Peyer's patch (tissue), 4 donors: Measurements from ENCODE around the gene CACNA1G. TPM values are rescaled to one million over a fixed set of nuclear protein-coding genes. Genes with fewer than 3 reads are reported as not detected.

ENCODE experiments used
- DNase-seq, 3 donors: peaks; one replicate each; pipeline ENCODE4 v3.0.0-alpha.2; 2017 to 2019
- H3K27ac ChIP-seq, 4 donors: fragments of 200-600 bp; sonication (generic); one replicate each; pipeline ENCODE4 v1.5.1; 2016 to 2019
- H3K27me3 ChIP-seq, 2 donors: fragments of 200-600 bp; sonication (generic); one replicate each; pipeline ENCODE4 v1.5.1; 2019
- H3K36me3 ChIP-seq, 3 donors: fragments of 200-600 bp; sonication (generic); one replicate each; pipeline ENCODE4 v1.5.1; 2016 to 2019
- H3K4me1 ChIP-seq, 4 donors: fragments of 200-600 bp; sonication (generic); one replicate each; pipeline ENCODE4 v1.5.1; 2016 to 2019
- H3K4me3 ChIP-seq, 4 donors: fragments of 200-600 bp; sonication (generic); 1 replicate in 3 of 4; 2 replicates in 1 of 4; pipeline ENCODE4 v1.5.1; 2016 to 2019; ENCODE audit warnings: mild to moderate bottlenecking in 1 of 4
- H3K9me3 ChIP-seq, 4 donors: fragments of 200-600 bp; sonication (generic); one replicate each; pipeline ENCODE4 v1.5.1; 2016 to 2019; ENCODE audit warnings: mild to moderate bottlenecking in 1 of 4
- CTCF ChIP-seq, 6 experiments: fragments of 450-650 bp in 4 of 6; fragments of 200-600 bp in 2 of 6; sonication (generic) in 1 of 6; IDR thresholded peaks; one replicate each; pipeline ENCODE4 v1.5.1; 2017 to 2019; ENCODE audit warnings: antibody characterized with exemption in 6 of 6, mild to moderate bottlenecking in 3 of 6, moderate library complexity in 1 of 6
- POLR2A ChIP-seq, 2 donors: fragments of 450-650 bp; IDR thresholded peaks; one replicate each; pipeline ENCODE4 v1.5.1; 2017; ENCODE audit warnings: antibody characterized with exemption in 2 of 2, mild to moderate bottlenecking in 2 of 2, moderate library complexity in 2 of 2
- total RNA-seq, 4 donors: library from RNA; depleted of rRNA; stranded (reverse); fragments of >200 nt; gene quantifications; one replicate each; pipeline ENCODE4 v1.1.0, GENCODE V29; 2016

The CACNA1G gene
- total RNA-seq, 4 donors from 2014 or later, result not detected

- Histone ChIP-seq H3K36me3 (no peaks in the 10 kb centered on the region), H3K4me1 (peaks cover 0 to 15% (median 0%) of the 10 kb centered on the region in 4 donors), H3K9me3 (no peaks in the 10 kb centered on the region), H3K27ac (no peak overlapping the region), H3K4me3 (no peak overlapping the region), H3K27me3 (peaks cover 0 to 10% of the 10 kb centered on the region in 2 donors)
- TF ChIP-seq CTCF (IDR thresholded peaks at IDR 0.05) (no peak), POLR2A (IDR thresholded peaks at IDR 0.05) (no peak)
- no peak for DNase-seq
These were observed 32.5 kb upstream of the CACNA1G start for GRCh38 chr17:50527949-50528474.

GRCh38 chr17:50529849-50530248 lies 30.7 kb upstream of the CACNA1G start:
- H3K27me3 ChIP-seq, result peaks cover 0 to 10% of the 10 kb centered on the region in 2 donors

GRCh38 chr17:50531428-50532025 lies 29.0 kb upstream of the CACNA1G start:
- Histone ChIP-seq H3K27me3 (peaks cover 0 to 10% of the 10 kb centered on the region in 2 donors), H3K36me3 (no peaks in the 10 kb centered on the region), H3K9me3 (no peaks in the 10 kb centered on the region), H3K27ac (no peak overlapping the region), H3K4me1 (peaks cover 0 to 34% (median 0%) of the 10 kb centered on the region in 4 donors), H3K4me3 (no peak overlapping the region)
- no peak for TF ChIP-seq POLR2A (IDR thresholded peaks at IDR 0.05)
- TF ChIP-seq CTCF (IDR thresholded peaks at IDR 0.05), result no peak
- no peak for DNase-seq

More at GRCh38 chr17:50529849-50530248, 30.7 kb upstream of the CACNA1G start:
- no peak overlapping the region for H3K4me3 ChIP-seq
- TF ChIP-seq POLR2A (IDR thresholded peaks at IDR 0.05) (no peak), CTCF (IDR thresholded peaks at IDR 0.05) (no peak)
- no peaks in the 10 kb centered on the region for H3K9me3 ChIP-seq
- no peak for DNase-seq
- H3K36me3 ChIP-seq, result no peaks in the 10 kb centered on the region
- peaks cover 0 to 33% (median 0%) of the 10 kb centered on the region in 4 donors for H3K4me1 ChIP-seq
- no peak overlapping the region for H3K27ac ChIP-seq

GRCh38 chr17:50532452-50533024 lies 28.0 kb upstream of the CACNA1G start, which contains the start of gene EPN3:
TSS of gene EPN3 (plus strand) at chr17:50532735. CDS start at chr17:50536557, 3,822 bp downstream.
- TF ChIP-seq POLR2A (IDR thresholded peaks at IDR 0.05) (peak in 1 of 2 donors; percentile 40), CTCF (IDR thresholded peaks at IDR 0.05) (peak in 3 of 6 experiments; percentile 8 to 33 (median 10))
- Histone ChIP-seq H3K9me3 (no peaks in the 10 kb centered on the region), H3K4me1 (peaks cover 0 to 34% (median 0%) of the 10 kb centered on the region in 4 donors), H3K36me3 (no peaks in the 10 kb centered on the region), H3K27ac (peak within 1 kb of the TSS in 3 of 4 donors; percentile 60 to 84 (median 82)), H3K4me3 (peak within 1 kb of the TSS in 3 of 4 donors; percentile 7 to 50 (median 38)), H3K27me3 (peaks cover 0 to 10% of the 10 kb centered on the region in 2 donors)
- DNase-seq, result peak in 2 of 3 donors; percentile 73 to 81

- no peak for DNase-seq
- Histone ChIP-seq H3K36me3 (no peaks in the 10 kb centered on the region), H3K27ac (peak overlapping the region in 3 of 4 donors; percentile 60 to 84 (median 82)), H3K9me3 (no peaks in the 10 kb centered on the region), H3K4me1 (peaks cover 0 to 39% (median 0%) of the 10 kb centered on the region in 4 donors), H3K27me3 (peaks cover 0 to 10% of the 10 kb centered on the region in 2 donors), H3K4me3 (peak overlapping the region in 3 of 4 donors; percentile 7 to 50 (median 38))
- no peak for TF ChIP-seq CTCF (IDR thresholded peaks at IDR 0.05)
- no peak for TF ChIP-seq POLR2A (IDR thresholded peaks at IDR 0.05)
These were observed 27.3 kb upstream of the CACNA1G start for GRCh38 chr17:50533185-50533584.
